HepG2 (cell line): Measurements from ENCODE around the gene DRD1. TPM values are rescaled to one million over a fixed set of nuclear protein-coding genes. Genes with fewer than 3 reads are reported as not detected.

Experiments
- ATAC-seq: fragments of 200-7000 bp; cut with Tn5 transposase; 3 replicates; pipeline ENCODE4 v1.9.1; 2020; ENCODE audit warnings: mild to moderate bottlenecking, moderate library complexity
- BruUV-seq: library from RNA; stranded (reverse); fragments of 400-500 nt; replicated peaks from 2 replicates; lab custom pipeline; 2021; lab: Mats Ljungman, UMichigan
- CTCF ChIA-PET: fragments of 300-600 bp; formaldehyde crosslinking; extraction: SDS; loops from one replicate; lab custom pipeline; 2021; ENCODE audit warnings: low total read pairs, inconsistent platforms, low intra/inter-chr PET ratio; lab: Yijun Ruan, JAX
- POLR2A ChIA-PET: fragments of 350-600 bp; sonication (Branson Sonifier 250); formaldehyde crosslinking; loops from one replicate; lab custom pipeline; 2020; ENCODE audit warnings: antibody characterized with exemption, inconsistent platforms; lab: Yijun Ruan, JAX
- DNase-seq: peaks from one replicate; pipeline ENCODE4 v3.0.0-alpha.2; 2015; ENCODE audit warnings: low spot score
- FAIRE-seq: peaks from 3 replicates; lab custom pipeline; 2011; peaks lifted over from hg19 to GRCh38; lab: Jason Lieb, UNC
- H2AFZ ChIP-seq: one replicate; pipeline ENCODE4 v1.6.1; 2011; ENCODE audit warnings: low read length, inconsistent platforms
- H3K27ac ChIP-seq: fragments of 300-600 bp; 3 replicates; pipeline ENCODE4 v1.8.0; 2011; ENCODE audit warnings: mixed run types, mild to moderate bottlenecking, mixed read lengths, low read length, inconsistent platforms; ENCODE audit not compliant: insufficient read depth; ENCODE audit errors: extremely low read length
- H3K27me3 ChIP-seq, 2 experiments: fragments of 200-600 bp in 1 of 2; 2 replicates in 1 of 2; 3 replicates in 1 of 2; pipeline versions ENCODE4 v1.6.0 to v1.8.0; 2011; ENCODE audit warnings: low read length in 2 of 2, mild to moderate bottlenecking in 2 of 2, moderate library complexity in 2 of 2, inconsistent platforms in 1 of 2; ENCODE audit not compliant: insufficient read depth in 2 of 2, control insufficient read depth in 1 of 2
- H3K36me3 ChIP-seq, 2 experiments: fragments of 200-600 bp in 1 of 2; replicated peaks in 1 of 2; 2 replicates in 1 of 2; 3 replicates in 1 of 2; pipeline versions ENCODE4 v1.5.1 to v1.8.0; 2011; ENCODE audit warnings: low read length in 2 of 2, inconsistent platforms in 1 of 2; ENCODE audit not compliant: insufficient read depth in 2 of 2, control insufficient read depth in 1 of 2
- H3K4me1 ChIP-seq: 2 replicates; pipeline ENCODE4 v1.5.1; 2012; ENCODE audit warnings: low read length, inconsistent platforms; ENCODE audit not compliant: insufficient read depth
- H3K4me2 ChIP-seq: 2 replicates; pipeline ENCODE4 v1.6.0; 2011; ENCODE audit warnings: low read depth, low read length, inconsistent platforms
- H3K4me3 ChIP-seq, 3 experiments: fragments of 200-600 bp in 1 of 3; sonication (generic), shearing (Covaris generic) in 1 of 3; replicated peaks in 1 of 3; 2 replicates each; pipeline ENCODE4 v1.5.1; 2011 to 2016; ENCODE audit warnings: low read length in 3 of 3, inconsistent platforms in 2 of 3, low read depth in 2 of 3, mild to moderate bottlenecking in 2 of 3, control low read depth in 1 of 3, mixed read lengths in 1 of 3; ENCODE audit not compliant: insufficient read depth in 1 of 3
- H3K79me2 ChIP-seq: one replicate; pipeline ENCODE4 v1.6.1; 2011; ENCODE audit warnings: low read length, inconsistent platforms; ENCODE audit not compliant: insufficient read depth
- H3K9ac ChIP-seq: 2 replicates; pipeline ENCODE4 v1.6.0; 2011; ENCODE audit warnings: mild to moderate bottlenecking, low read depth, low read length, inconsistent platforms; ENCODE audit not compliant: insufficient read depth
- H3K9me3 ChIP-seq: 2 replicates; pipeline ENCODE4 v1.5.1; 2012; ENCODE audit warnings: mild to moderate bottlenecking, low read length
- H4K20me1 ChIP-seq: 2 replicates; pipeline ENCODE4 v1.6.0; 2011; ENCODE audit warnings: inconsistent platforms, mild to moderate bottlenecking, low read length, moderate library complexity; ENCODE audit not compliant: insufficient read depth
- ARNT2 ChIP-seq: sonication (generic); formaldehyde crosslinking; IDR thresholded peaks from 2 replicates; pipeline ENCODE4 v1.8.0; 2022; ENCODE audit warnings: mild to moderate bottlenecking, low read depth, missing genetic modification reagents, moderate library complexity
- HOXA5 ChIP-seq: sonication (generic); formaldehyde crosslinking; IDR thresholded peaks from 2 replicates; pipeline ENCODE4 v1.4.0; 2020; ENCODE audit warnings: missing genetic modification reagents
- JDP2 ChIP-seq: sonication (generic); formaldehyde crosslinking; IDR thresholded peaks from 2 replicates; pipeline ENCODE4 v1.8.1; 2022; ENCODE audit warnings: missing genetic modification reagents, borderline replicate concordance
- NFE2L1 ChIP-seq: sonication (generic); formaldehyde crosslinking; IDR thresholded peaks from 2 replicates; pipeline ENCODE4 v1.4.0; 2020; ENCODE audit warnings: missing genetic modification reagents, mild to moderate bottlenecking, borderline replicate concordance
- NR2F6 ChIP-seq, 2 experiments: IDR thresholded peaks; 2 replicates each; pipeline ENCODE4 v1.6.1; 2016; ENCODE audit warnings: antibody characterized with exemption in 1 of 2, mild to moderate bottlenecking in 1 of 2
- POLR2A ChIP-seq, 2 experiments: IDR thresholded peaks; 2 replicates each; pipeline ENCODE4 v1.6.1; 2011; ENCODE audit warnings: low read depth in 2 of 2, low read length in 2 of 2, mild to moderate bottlenecking in 1 of 2, moderate library complexity in 1 of 2; ENCODE audit not compliant: insufficient read depth in 1 of 2
- PPARG ChIP-seq: conservative IDR thresholded peaks from 2 replicates; pipeline ENCODE4 v1.6.1; 2016; ENCODE audit warnings: missing biosample characterization, missing genetic modification reagents
- YEATS2 ChIP-seq: sonication (generic); formaldehyde crosslinking; IDR thresholded peaks from 2 replicates; pipeline ENCODE4 v1.4.0; 2020; ENCODE audit warnings: missing genetic modification reagents, borderline replicate concordance
- ZFYVE20 ChIP-seq: sonication (generic); formaldehyde crosslinking; IDR thresholded peaks from 2 replicates; pipeline ENCODE4 v1.8.0; 2023; ENCODE audit warnings: low read depth, mild to moderate bottlenecking, moderate library complexity, missing genetic modification reagents, borderline replicate concordance
- ZNF121 ChIP-seq: sonication (generic); formaldehyde crosslinking; IDR thresholded peaks from 2 replicates; pipeline ENCODE4 v1.5.0; 2020; ENCODE audit warnings: mild to moderate bottlenecking, missing genetic modification reagents
- ZNF234 ChIP-seq: sonication (generic); formaldehyde crosslinking; conservative IDR thresholded peaks from 2 replicates; pipeline ENCODE4 v1.5.1; 2020; ENCODE audit warnings: mild to moderate bottlenecking, missing genetic modification reagents
- ZNF615 ChIP-seq: sonication (generic); formaldehyde crosslinking; IDR thresholded peaks from 2 replicates; pipeline ENCODE4 v1.5.0; 2020; ENCODE audit warnings: mild to moderate bottlenecking, missing genetic modification reagents, borderline replicate concordance
- in situ Hi-C: cut with HindIII; loops from 2 replicates; pipeline ENCODE4 v1.10.0; 2017; ENCODE audit warnings: low pct_unique_long_range_greater_than_20kb; ENCODE audit not compliant: extremely low pct_ligation_motif_present
- intact Hi-C: fragments of 100-400 bp; cut with micrococcal nuclease; formaldehyde crosslinking; loops from one replicate; pipeline ENCODE4 v1.10.0; 2022; ENCODE audit not compliant: unreplicated experiment
- polyA plus RNA-seq, 8 experiments: library from polyadenylated mRNA; depleted of rRNA in 3 of 8; stranded (reverse) in 7 of 8; unstranded in 1 of 8; fragments of >200 nt; fragmentation: Illumina TruSeq in 4 of 8; extraction: Trizol in 4 of 8; gene quantifications; 2 replicates each; pipeline versions ENCODE4 v1.2.1 to v1.2.3, GENCODE V29; 2011 to 2016; ENCODE audit warnings: low read depth in 4 of 8, missing spikeins in 1 of 8, mixed read lengths in 1 of 8; ENCODE audit not compliant: insufficient read depth in 1 of 8
- total RNA-seq, 5 experiments: library from RNA; depleted of rRNA; stranded (reverse); fragments of >200 nt; fragmentation: Illumina TruSeq; extraction: Trizol; gene quantifications; 2 replicates each; pipeline ENCODE4 v1.2.3, GENCODE V29; 2016; ENCODE audit warnings: low read depth in 1 of 5
- TF ChIP-seq, protein P1 (sequence below): IDR thresholded peaks from 2 replicates; pipeline ENCODE4 v1.6.1; 2016; ENCODE audit warnings: missing genetic modification reagents, missing compliant biosample characterization
- TF ChIP-seq, protein P2 (sequence below): sonication (generic); formaldehyde crosslinking; IDR thresholded peaks from 2 replicates; pipeline ENCODE4 v1.9.0; 2021; ENCODE audit warnings: mild to moderate bottlenecking, missing genetic modification reagents
- TF ChIP-seq, protein P3 (sequence below): sonication (generic); formaldehyde crosslinking; IDR thresholded peaks from 2 replicates; pipeline ENCODE4 v1.5.1; 2020; ENCODE audit warnings: mild to moderate bottlenecking, missing genetic modification reagents, borderline replicate concordance
- TF ChIP-seq, protein P4 (sequence below): sonication (generic); formaldehyde crosslinking; IDR thresholded peaks from 2 replicates; pipeline ENCODE4 v1.4.0; 2020; ENCODE audit warnings: mild to moderate bottlenecking, missing genetic modification reagents
- TF ChIP-seq, protein P5 (sequence below): sonication (generic); formaldehyde crosslinking; IDR thresholded peaks from 2 replicates; pipeline ENCODE4 v1.4.0; 2020; ENCODE audit warnings: mild to moderate bottlenecking, low read depth, missing genetic modification reagents

Gene DRD1
- total and polyA plus RNA-seq, 2 of the 13 experiments (the other 11 are each of a cell fraction or from before 2014, with no cell fraction given): not detected

DNA sequence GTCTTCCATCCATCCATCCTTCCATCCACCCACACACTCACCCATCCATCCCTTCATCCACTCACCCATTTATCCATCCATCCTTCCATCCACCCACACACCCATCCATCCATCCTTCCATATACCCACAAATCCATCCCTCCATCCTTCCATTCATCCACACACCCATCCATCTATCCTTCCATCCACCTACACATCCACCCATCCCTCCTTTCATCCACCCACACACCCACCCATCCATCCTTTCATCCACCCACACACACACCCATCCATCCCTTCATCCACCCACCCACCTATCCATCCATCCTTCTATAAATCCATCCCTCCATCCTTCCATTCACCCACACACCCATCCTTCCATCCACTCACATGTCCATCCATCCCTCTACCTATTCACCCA, 23.6 kb downstream of the DRD1 start:
- no peak overlapping the region for H2AFZ ChIP-seq
- H3K4me3 ChIP-seq: no peak overlapping the region
- H4K20me1 ChIP-seq: no peaks in the 10 kb centered on the region
- FAIRE-seq: no peak
- ChIA-PET POLR2A (no interaction called here), CTCF (no interaction called here)
- H3K9me3 ChIP-seq: no peaks in the 10 kb centered on the region
- H3K79me2 ChIP-seq: no peaks in the 10 kb centered on the region
- intact Hi-C loops: no loop called here
- H3K4me2 ChIP-seq: no peak overlapping the region
- no peaks in the 10 kb centered on the region for H3K27me3 ChIP-seq
- no TSS peak for BruUV-seq
- in situ Hi-C loops: no loop called here
- no peak for ATAC-seq
- H3K9ac ChIP-seq: no peak overlapping the region
- H3K4me1 ChIP-seq: no peaks in the 10 kb centered on the region
- no peaks in the 10 kb centered on the region for H3K36me3 ChIP-seq
- H3K27ac ChIP-seq: no peak overlapping the region
- DNase-seq: no peak
- TF ChIP-seq NFE2L1 (CRISPR knock-in tag) (no peak), YEATS2 (no peak), ZNF615 (CRISPR knock-in tag) (no peak), HOXA5 (CRISPR knock-in tag) (no peak), NR2F6 (IDR thresholded peaks at IDR 0.05) (no peak), NR2F6 (CRISPR knock-in tag; IDR thresholded peaks at IDR 0.05) (no peak), ZNF234 (no peak), POLR2A (IDR thresholded peaks at IDR 0.05; ENCODE audit: insufficient read depth in 1 of 2, low read depth in 2 of 2, low read length in 2 of 2) (no peak), ZNF121 (CRISPR knock-in tag) (no peak), PPARG (CRISPR knock-in tag) (no peak), ZFYVE20 (CRISPR knock-in tag) (no peak), JDP2 (CRISPR knock-in tag) (no peak), ARNT2 (no peak)
- TF ChIP-seq, protein P1, sequence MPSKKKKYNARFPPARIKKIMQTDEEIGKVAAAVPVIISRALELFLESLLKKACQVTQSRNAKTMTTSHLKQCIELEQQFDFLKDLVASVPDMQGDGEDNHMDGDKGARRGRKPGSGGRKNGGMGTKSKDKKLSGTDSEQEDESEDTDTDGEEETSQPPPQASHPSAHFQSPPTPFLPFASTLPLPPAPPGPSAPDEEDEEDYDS (CRISPR knock-in tag): no peak
- TF ChIP-seq, protein P2, sequence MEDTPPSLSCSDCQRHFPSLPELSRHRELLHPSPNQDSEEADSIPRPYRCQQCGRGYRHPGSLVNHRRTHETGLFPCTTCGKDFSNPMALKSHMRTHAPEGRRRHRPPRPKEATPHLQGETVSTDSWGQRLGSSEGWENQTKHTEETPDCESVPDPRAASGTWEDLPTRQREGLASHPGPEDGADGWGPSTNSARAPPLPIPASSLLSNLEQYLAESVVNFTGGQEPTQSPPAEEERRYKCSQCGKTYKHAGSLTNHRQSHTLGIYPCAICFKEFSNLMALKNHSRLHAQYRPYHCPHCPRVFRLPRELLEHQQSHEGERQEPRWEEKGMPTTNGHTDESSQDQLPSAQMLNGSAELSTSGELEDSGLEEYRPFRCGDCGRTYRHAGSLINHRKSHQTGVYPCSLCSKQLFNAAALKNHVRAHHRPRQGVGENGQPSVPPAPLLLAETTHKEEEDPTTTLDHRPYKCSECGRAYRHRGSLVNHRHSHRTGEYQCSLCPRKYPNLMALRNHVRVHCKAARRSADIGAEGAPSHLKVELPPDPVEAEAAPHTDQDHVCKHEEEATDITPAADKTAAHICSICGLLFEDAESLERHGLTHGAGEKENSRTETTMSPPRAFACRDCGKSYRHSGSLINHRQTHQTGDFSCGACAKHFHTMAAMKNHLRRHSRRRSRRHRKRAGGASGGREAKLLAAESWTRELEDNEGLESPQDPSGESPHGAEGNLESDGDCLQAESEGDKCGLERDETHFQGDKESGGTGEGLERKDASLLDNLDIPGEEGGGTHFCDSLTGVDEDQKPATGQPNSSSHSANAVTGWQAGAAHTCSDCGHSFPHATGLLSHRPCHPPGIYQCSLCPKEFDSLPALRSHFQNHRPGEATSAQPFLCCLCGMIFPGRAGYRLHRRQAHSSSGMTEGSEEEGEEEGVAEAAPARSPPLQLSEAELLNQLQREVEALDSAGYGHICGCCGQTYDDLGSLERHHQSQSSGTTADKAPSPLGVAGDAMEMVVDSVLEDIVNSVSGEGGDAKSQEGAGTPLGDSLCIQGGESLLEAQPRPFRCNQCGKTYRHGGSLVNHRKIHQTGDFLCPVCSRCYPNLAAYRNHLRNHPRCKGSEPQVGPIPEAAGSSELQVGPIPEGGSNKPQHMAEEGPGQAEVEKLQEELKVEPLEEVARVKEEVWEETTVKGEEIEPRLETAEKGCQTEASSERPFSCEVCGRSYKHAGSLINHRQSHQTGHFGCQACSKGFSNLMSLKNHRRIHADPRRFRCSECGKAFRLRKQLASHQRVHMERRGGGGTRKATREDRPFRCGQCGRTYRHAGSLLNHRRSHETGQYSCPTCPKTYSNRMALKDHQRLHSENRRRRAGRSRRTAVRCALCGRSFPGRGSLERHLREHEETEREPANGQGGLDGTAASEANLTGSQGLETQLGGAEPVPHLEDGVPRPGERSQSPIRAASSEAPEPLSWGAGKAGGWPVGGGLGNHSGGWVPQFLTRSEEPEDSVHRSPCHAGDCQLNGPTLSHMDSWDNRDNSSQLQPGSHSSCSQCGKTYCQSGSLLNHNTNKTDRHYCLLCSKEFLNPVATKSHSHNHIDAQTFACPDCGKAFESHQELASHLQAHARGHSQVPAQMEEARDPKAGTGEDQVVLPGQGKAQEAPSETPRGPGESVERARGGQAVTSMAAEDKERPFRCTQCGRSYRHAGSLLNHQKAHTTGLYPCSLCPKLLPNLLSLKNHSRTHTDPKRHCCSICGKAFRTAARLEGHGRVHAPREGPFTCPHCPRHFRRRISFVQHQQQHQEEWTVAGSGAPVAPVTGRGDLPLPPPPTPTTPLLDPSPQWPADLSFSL: no peak
- TF ChIP-seq, protein P3, sequence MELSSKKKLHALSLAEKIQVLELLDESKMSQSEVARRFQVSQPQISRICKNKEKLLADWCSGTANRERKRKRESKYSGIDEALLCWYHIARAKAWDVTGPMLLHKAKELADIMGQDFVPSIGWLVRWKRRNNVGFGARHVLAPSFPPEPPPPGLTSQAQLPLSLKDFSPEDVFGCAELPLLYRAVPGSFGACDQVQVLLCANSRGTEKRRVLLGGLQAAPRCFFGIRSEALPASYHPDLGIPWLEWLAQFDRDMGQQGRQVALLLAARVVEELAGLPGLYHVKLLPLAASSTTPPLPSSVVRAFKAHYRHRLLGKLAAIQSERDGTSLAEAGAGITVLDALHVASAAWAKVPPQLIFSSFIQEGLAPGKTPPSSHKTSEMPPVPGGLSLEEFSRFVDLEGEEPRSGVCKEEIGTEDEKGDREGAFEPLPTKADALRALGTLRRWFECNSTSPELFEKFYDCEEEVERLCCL: no peak
- TF ChIP-seq, protein P4, sequence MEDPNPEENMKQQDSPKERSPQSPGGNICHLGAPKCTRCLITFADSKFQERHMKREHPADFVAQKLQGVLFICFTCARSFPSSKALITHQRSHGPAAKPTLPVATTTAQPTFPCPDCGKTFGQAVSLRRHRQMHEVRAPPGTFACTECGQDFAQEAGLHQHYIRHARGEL (CRISPR knock-in tag): no peak
- TF ChIP-seq, protein P5, sequence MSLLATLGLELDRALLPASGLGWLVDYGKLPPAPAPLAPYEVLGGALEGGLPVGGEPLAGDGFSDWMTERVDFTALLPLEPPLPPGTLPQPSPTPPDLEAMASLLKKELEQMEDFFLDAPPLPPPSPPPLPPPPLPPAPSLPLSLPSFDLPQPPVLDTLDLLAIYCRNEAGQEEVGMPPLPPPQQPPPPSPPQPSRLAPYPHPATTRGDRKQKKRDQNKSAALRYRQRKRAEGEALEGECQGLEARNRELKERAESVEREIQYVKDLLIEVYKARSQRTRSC (CRISPR knock-in tag): no peak
